Keratinocyte (primary cell): ENCODE data around the gene ACTR2.

Experiments used
- EZH2 ChIP-seq: IDR thresholded peaks from one replicate; pipeline ENCODE4 v1.6.1; 2012; ENCODE audit warnings: inconsistent platforms, mild to moderate bottlenecking, low read length, moderate library complexity
- TF ChIP-seq, protein P1 (sequence below), 3 experiments: IDR thresholded peaks in 1 of 3; conservative IDR thresholded peaks in 1 of 3; optimal IDR thresholded peaks in 1 of 3; 2 replicates in 2 of 3; 3 replicates in 1 of 3; pipeline versions ENCODE3 to v1.5.1; 2011; ENCODE audit warnings: low read length in 3 of 3, mild to moderate bottlenecking in 3 of 3, moderate library complexity in 2 of 3, control low read depth in 1 of 3, inconsistent platforms in 1 of 3; ENCODE audit not compliant: insufficient read depth in 2 of 3; ENCODE audit errors: extremely low read depth in 1 of 3

DNA sequence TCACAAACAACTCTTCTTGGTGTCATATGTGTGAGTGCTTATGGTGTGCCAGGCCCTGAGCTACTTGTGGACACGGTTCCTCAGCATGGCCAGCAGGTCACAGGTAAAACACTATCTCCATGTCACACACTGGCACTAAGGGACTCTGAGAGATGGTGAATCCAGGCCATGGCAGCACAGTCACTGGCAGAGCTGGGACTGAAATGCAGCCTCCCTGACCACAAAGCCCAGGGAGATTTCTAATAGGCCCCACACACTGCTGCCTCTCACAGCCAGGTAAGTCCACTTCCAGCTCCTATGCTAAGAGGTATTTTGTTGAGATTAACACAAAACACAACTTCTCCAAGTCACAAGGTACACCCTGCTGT is 92.0 kb downstream of the ACTR2 start:
- TF ChIP-seq, protein P1, sequence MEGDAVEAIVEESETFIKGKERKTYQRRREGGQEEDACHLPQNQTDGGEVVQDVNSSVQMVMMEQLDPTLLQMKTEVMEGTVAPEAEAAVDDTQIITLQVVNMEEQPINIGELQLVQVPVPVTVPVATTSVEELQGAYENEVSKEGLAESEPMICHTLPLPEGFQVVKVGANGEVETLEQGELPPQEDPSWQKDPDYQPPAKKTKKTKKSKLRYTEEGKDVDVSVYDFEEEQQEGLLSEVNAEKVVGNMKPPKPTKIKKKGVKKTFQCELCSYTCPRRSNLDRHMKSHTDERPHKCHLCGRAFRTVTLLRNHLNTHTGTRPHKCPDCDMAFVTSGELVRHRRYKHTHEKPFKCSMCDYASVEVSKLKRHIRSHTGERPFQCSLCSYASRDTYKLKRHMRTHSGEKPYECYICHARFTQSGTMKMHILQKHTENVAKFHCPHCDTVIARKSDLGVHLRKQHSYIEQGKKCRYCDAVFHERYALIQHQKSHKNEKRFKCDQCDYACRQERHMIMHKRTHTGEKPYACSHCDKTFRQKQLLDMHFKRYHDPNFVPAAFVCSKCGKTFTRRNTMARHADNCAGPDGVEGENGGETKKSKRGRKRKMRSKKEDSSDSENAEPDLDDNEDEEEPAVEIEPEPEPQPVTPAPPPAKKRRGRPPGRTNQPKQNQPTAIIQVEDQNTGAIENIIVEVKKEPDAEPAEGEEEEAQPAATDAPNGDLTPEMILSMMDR (optimal IDR thresholded peaks at IDR 0.05 in 1 of 3, IDR thresholded peaks at IDR 0.05 in 1 of 3, conservative IDR thresholded peaks at IDR 0.05 in 1 of 3; ENCODE audit: extremely low read depth in 1 of 3, insufficient read depth in 2 of 3, low read length in 3 of 3) = no peak
- no peak for TF ChIP-seq EZH2
